H9 (cell line): ENCODE measurements around the gene ACOT11. TPM values are rescaled to one million over a fixed set of nuclear protein-coding genes. Genes with fewer than 3 reads are reported as not detected.

Experiments used
- DNase-seq: peaks from one replicate; pipeline ENCODE4 v3.0.0-alpha.2; 2017
- H2AFZ ChIP-seq: one replicate; pipeline ENCODE4 v1.6.1; 2013; ENCODE audit warnings: mild to moderate bottlenecking, low read length, control low read depth, moderate library complexity
- H2AK5ac ChIP-seq: 2 replicates; pipeline ENCODE4 v1.6.1; 2013; ENCODE audit warnings: low read length, control low read depth, mixed read lengths; ENCODE audit not compliant: insufficient read length
- H2BK120ac ChIP-seq: one replicate; pipeline ENCODE4 v1.6.1; 2013; ENCODE audit warnings: low read depth, mild to moderate bottlenecking, low read length, control low read depth, inconsistent platforms; ENCODE audit not compliant: poor library complexity, severe bottlenecking
- H2BK12ac ChIP-seq: 2 replicates; pipeline ENCODE4 v1.6.1; 2013; ENCODE audit warnings: low read length, control low read depth, mixed read lengths, low read depth; ENCODE audit not compliant: insufficient read length
- H2BK15ac ChIP-seq: 2 replicates; pipeline ENCODE4 v1.6.1; 2013; ENCODE audit warnings: low read depth, low read length, control low read depth
- H2BK20ac ChIP-seq: one replicate; pipeline ENCODE4 v1.6.1; 2013; ENCODE audit warnings: low read depth, mild to moderate bottlenecking, low read length, control low read depth, inconsistent platforms; ENCODE audit not compliant: poor library complexity, severe bottlenecking
- H2BK5ac ChIP-seq: 2 replicates; pipeline ENCODE4 v1.6.1; 2013; ENCODE audit warnings: low read length, control low read depth, mixed read lengths; ENCODE audit not compliant: insufficient read length
- H3K14ac ChIP-seq: 2 replicates; pipeline ENCODE4 v1.6.1; 2013; ENCODE audit warnings: low read length, control low read depth; ENCODE audit not compliant: insufficient read depth
- H3K18ac ChIP-seq: 2 replicates; pipeline ENCODE4 v1.6.1; 2013; ENCODE audit warnings: low read depth, mild to moderate bottlenecking, mixed read lengths, low read length, control low read depth; ENCODE audit not compliant: insufficient read length
- H3K23ac ChIP-seq: 2 replicates; pipeline ENCODE4 v1.6.1; 2013; ENCODE audit warnings: low read length, control low read depth, mixed read lengths, low read depth; ENCODE audit not compliant: insufficient read length
- H3K23me2 ChIP-seq: 2 replicates; pipeline ENCODE4 v1.6.1; 2013; ENCODE audit warnings: low read depth, mild to moderate bottlenecking, mixed read lengths, low read length, control low read depth; ENCODE audit not compliant: insufficient read length, poor library complexity, severe bottlenecking
- H3K27ac ChIP-seq: 2 replicates; pipeline ENCODE4 v1.5.1; 2013; ENCODE audit warnings: low read length, control low read depth, mixed read lengths, low read depth; ENCODE audit not compliant: insufficient read length
- H3K27me3 ChIP-seq: 2 replicates; pipeline ENCODE4 v1.6.1; 2013; ENCODE audit warnings: low read length, control low read depth, inconsistent platforms; ENCODE audit not compliant: insufficient read depth
- H3K4ac ChIP-seq: 2 replicates; pipeline ENCODE4 v1.6.1; 2013; ENCODE audit warnings: low read depth, mild to moderate bottlenecking, control low read depth, inconsistent platforms, low read length, moderate library complexity
- H3K4me1 ChIP-seq: 2 replicates; pipeline ENCODE4 v1.6.1; 2013; ENCODE audit warnings: low read length, control low read depth, inconsistent platforms; ENCODE audit not compliant: insufficient read depth
- H3K4me2 ChIP-seq: 2 replicates; pipeline ENCODE4 v1.6.1; 2013; ENCODE audit warnings: low read length, control low read depth, mixed read lengths; ENCODE audit not compliant: insufficient read length, insufficient read depth
- H3K56ac ChIP-seq: 2 replicates; pipeline ENCODE4 v1.6.1; 2013; ENCODE audit warnings: low read depth, mild to moderate bottlenecking, mixed read lengths, low read length, control low read depth; ENCODE audit not compliant: insufficient read length
- H3K79me1 ChIP-seq: 2 replicates; pipeline ENCODE4 v1.6.1; 2013; ENCODE audit warnings: low read depth, mild to moderate bottlenecking, moderate library complexity, low read length, control low read depth, inconsistent platforms; ENCODE audit not compliant: insufficient read depth, poor library complexity, severe bottlenecking
- H3K79me2 ChIP-seq: 2 replicates; pipeline ENCODE4 v1.6.1; 2013; ENCODE audit warnings: low read length, control low read depth, inconsistent platforms; ENCODE audit not compliant: insufficient read depth
- H3K9ac ChIP-seq: 2 replicates; pipeline ENCODE4 v1.6.1; 2013; ENCODE audit warnings: low read length, control low read depth, mixed read lengths; ENCODE audit not compliant: insufficient read length; ENCODE audit errors: extremely low read depth
- H3K9me3 ChIP-seq: one replicate; pipeline ENCODE4 v1.6.1; 2013; ENCODE audit warnings: low read depth, low read length, inconsistent platforms; ENCODE audit not compliant: control insufficient read depth
- H3T11ph ChIP-seq: one replicate; pipeline ENCODE4 v1.6.1; 2013; ENCODE audit warnings: mild to moderate bottlenecking, low read length, control low read depth, inconsistent platforms
- H4K20me1 ChIP-seq: one replicate; pipeline ENCODE4 v1.6.1; 2013; ENCODE audit not compliant: control insufficient read depth, insufficient read length, insufficient read depth
- H4K5ac ChIP-seq: 2 replicates; pipeline ENCODE4 v1.6.1; 2013; ENCODE audit warnings: low read depth, mild to moderate bottlenecking, mixed read lengths, low read length, control low read depth; ENCODE audit not compliant: insufficient read length
- H4K8ac ChIP-seq: replicated peaks from 2 replicates; pipeline ENCODE4 v1.6.1; 2013; ENCODE audit warnings: low read length, control low read depth, mixed read lengths, low read depth; ENCODE audit not compliant: insufficient read length
- H4K91ac ChIP-seq: 2 replicates; pipeline ENCODE4 v1.6.1; 2013; ENCODE audit warnings: low read depth, mild to moderate bottlenecking, moderate library complexity, mixed read lengths, low read length, control low read depth; ENCODE audit not compliant: insufficient read length
- H3K27ac Mint-ChIP-seq, 3 experiments: 2 replicates in 2 of 3; 3 replicates in 1 of 3; pipeline ENCODE4 v1.8.0; 2020 to 2021; ENCODE audit warnings: mixed read lengths in 3 of 3, mild to moderate bottlenecking in 1 of 3, moderate library complexity in 1 of 3
- H3K27me3 Mint-ChIP-seq: 2 replicates; pipeline ENCODE4 v1.8.0; 2021; ENCODE audit warnings: low read depth, mild to moderate bottlenecking, moderate library complexity, mixed read lengths
- H3K36me3 Mint-ChIP-seq, 3 experiments: 2 replicates in 2 of 3; 3 replicates in 1 of 3; pipeline ENCODE4 v1.8.0; 2020 to 2021; ENCODE audit warnings: low read depth in 3 of 3, mixed read lengths in 3 of 3; ENCODE audit not compliant: insufficient read depth in 1 of 3
- H3K4me1 Mint-ChIP-seq, 2 experiments: 2 replicates each; pipeline ENCODE4 v1.8.0; 2020; ENCODE audit warnings: mixed read lengths in 2 of 2
- H3K4me3 Mint-ChIP-seq, 2 experiments: 2 replicates in 1 of 2; 3 replicates in 1 of 2; pipeline ENCODE4 v1.8.0; 2020 to 2021; ENCODE audit warnings: mild to moderate bottlenecking in 2 of 2, mixed read lengths in 2 of 2, moderate library complexity in 1 of 2
- H3K9me3 Mint-ChIP-seq, 2 experiments: 2 replicates in 1 of 2; 3 replicates in 1 of 2; pipeline ENCODE4 v1.8.0; 2020; ENCODE audit warnings: mild to moderate bottlenecking in 2 of 2, mixed read lengths in 2 of 2, moderate library complexity in 1 of 2
- CTCF ChIP-seq: fragments of 200-600 bp; sonication (generic); conservative IDR thresholded peaks from 3 replicates; pipeline ENCODE4 v1.8.0; 2021; ENCODE audit warnings: antibody characterized with exemption, mild to moderate bottlenecking
- WGBS: extraction: QIAGEN DNeasy Blood & Tissue Kit; methylation state at CpG from one replicate; pipeline ENCODE4 v1.1.7; 2013; ENCODE audit warnings: missing lambda C conversion rate, low lambda C conversion rate, mixed read lengths; ENCODE audit not compliant: insufficient read length; ENCODE audit errors: extremely low coverage; 5-methylcytosine and 5-hydroxymethylcytosine counted together
- total RNA-seq: library from RNA; stranded (reverse); gene quantifications from 2 replicates; pipeline ENCODE4 v1.2.1, GENCODE V29; 2021

ACOT11 gene
- total RNA-seq, 1 experiment from 2014 or later: 4.0 TPM

GRCh38 chr1:54599211-54599823 lies 51.3 kb downstream of the ACOT11 start:
- TF ChIP-seq CTCF: no peak
- peaks cover 8 to 16% of the 10 kb centered on the region in 2 experiments for H3K4me1 Mint-ChIP-seq
- peak overlapping the region in 2 of 3 experiments; percentile 33 to 78; a peak in 2 of 7 replicates for H3K27ac Mint-ChIP-seq
- peaks cover 0 to 1% (median 0%) of the 10 kb centered on the region in 3 experiments; a peak in 2 of 7 replicates for H3K36me3 Mint-ChIP-seq
- H4K8ac ChIP-seq: no peak overlapping the region
- no peaks in the 10 kb centered on the region for H3K9me3 ChIP-seq
- H3K18ac ChIP-seq: no peak overlapping the region
- no peaks in the 10 kb centered on the region for H3K27me3 ChIP-seq
- no peaks in the 10 kb centered on the region for H3K79me1 ChIP-seq
- no CpG with 5 or more reads among the region's 13 CpGs for WGBS
- no peaks in the 10 kb centered on the region for H3K79me2 ChIP-seq
- H3K23ac ChIP-seq: no peak overlapping the region
- H3K23me2 ChIP-seq: no peaks in the 10 kb centered on the region
- H2BK15ac ChIP-seq: no peak overlapping the region
- H3T11ph ChIP-seq: no peak overlapping the region
- H2AK5ac ChIP-seq: no peak overlapping the region
- H3K27ac ChIP-seq: no peak overlapping the region
- no peak overlapping the region for H4K5ac ChIP-seq
- H2BK12ac ChIP-seq: no peak overlapping the region
- no peak overlapping the region for H3K4ac ChIP-seq
- H2BK5ac ChIP-seq: no peak overlapping the region
- H3K14ac ChIP-seq: no peak overlapping the region
- H2AFZ ChIP-seq: no peak overlapping the region
- no peak overlapping the region for H2BK120ac ChIP-seq
- H3K56ac ChIP-seq: no peak overlapping the region
- H3K9me3 Mint-ChIP-seq: no peaks in the 10 kb centered on the region; a peak in 1 of 5 replicates
- H3K4me1 ChIP-seq: no peaks in the 10 kb centered on the region; the same call in 1 of the 2 replicates
- H3K9ac ChIP-seq: no peak overlapping the region
- H3K27me3 Mint-ChIP-seq: peaks cover 1% of the 10 kb centered on the region; the same call in 1 of the 2 replicates
- H4K91ac ChIP-seq: no peak overlapping the region
- H3K4me2 ChIP-seq: no peak overlapping the region
- H2BK20ac ChIP-seq: no peak overlapping the region
- H4K20me1 ChIP-seq: no peaks in the 10 kb centered on the region
- H3K4me3 Mint-ChIP-seq: no peak overlapping the region
- no peak for DNase-seq
